HuH-7.5 (cell line): ENCODE measurements around the gene IGLL1.

ENCODE experiments used
- DNase-seq: peaks from one replicate; pipeline ENCODE4 v3.0.0; 2011; ENCODE audit warnings: low spot score

Gene IGLL1

DNA sequence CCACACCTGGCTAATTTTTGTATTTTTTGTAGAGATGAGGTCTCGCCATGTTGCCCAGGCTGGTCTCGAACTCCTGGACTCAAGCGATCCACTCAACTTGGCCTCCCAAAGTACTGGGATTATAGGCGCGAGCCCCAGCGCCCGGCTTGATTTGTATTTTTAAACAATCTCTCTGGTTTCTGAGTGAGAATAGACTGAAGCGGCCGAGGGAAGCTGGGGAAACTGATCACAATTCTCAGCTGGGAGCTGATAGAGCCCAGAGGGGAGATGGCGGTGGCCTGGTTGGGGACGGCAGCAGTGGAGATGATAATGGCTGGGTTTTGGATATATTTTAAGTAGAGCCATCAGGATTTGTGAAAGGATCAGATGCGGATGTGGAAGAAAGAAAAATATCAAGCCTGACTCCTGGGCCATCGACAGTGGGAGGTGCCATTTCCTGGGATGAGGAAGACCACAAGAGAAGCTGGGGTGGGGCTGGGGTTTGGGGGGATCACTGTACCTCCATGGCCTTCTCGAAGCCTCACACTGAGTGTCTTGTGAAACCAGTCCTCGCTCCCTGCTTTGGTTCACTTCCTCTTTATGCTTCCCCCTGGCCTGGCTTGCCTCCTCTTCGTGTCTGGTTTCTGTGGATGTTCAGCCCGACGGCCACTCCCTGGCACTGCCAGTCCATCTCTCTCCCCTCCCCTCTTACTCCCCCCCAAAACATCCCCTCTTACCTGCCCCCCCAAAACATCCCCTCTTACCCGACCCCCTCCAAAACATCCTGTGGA lies 51.9 kb downstream of the IGLL1 start:
- DNase-seq, result no peak

DNA sequence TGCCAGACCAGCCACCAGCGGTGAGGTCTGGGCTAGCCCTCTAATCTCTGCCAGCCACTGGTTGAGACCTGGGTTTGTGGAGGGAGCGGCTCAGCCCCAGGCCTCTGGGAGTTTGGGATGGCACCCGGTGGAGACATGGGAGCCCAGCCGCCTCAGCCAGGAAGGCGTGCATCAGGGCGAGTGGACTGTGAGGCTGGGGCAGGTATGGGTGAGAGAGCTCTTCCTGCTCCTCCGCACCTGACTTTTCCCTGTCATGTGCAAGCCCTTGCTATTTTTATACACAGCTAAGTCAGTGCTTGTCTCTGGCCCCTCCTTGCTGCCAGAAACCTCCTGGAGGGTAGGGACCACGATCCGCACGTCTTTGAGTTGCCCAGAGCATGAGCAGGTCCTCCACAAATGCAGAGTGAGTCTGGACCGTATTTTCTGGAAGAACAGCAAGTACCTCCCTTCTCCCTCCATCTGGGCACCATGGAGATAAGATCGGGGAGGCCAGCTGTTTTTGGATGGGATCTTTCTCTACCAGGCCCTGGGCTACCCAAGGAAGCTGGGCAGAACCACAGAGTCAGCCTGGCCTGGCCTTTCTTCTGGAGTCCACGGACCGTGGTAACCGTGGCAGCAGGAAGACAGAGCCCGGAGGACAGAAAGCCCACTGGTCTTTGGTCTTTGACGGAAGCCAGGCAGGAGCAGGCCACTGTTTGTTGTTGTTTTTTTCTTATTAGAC lies 53.3 kb downstream of the IGLL1 start:
- no peak for DNase-seq

DNA sequence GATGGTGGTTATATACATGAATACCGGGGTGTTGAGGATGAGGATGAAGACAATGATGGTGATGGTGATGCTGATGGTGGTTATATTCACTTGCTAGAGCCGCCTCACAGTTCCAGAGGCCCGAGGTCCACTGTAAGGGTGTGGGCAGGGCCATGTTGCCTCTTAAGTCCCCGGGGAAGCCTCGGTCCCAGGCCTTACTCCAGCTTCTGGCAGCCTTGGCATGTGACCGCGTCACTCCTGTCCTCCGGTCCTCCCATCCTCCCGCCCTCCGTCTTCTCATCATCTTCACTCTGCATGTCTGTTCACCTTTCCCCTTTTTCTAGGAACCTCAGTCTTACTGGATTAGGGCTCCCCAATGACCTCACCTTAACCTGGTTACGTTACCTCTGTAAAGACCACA lies 54.6 kb downstream of the IGLL1 start:
- DNase-seq, result no peak

DNA sequence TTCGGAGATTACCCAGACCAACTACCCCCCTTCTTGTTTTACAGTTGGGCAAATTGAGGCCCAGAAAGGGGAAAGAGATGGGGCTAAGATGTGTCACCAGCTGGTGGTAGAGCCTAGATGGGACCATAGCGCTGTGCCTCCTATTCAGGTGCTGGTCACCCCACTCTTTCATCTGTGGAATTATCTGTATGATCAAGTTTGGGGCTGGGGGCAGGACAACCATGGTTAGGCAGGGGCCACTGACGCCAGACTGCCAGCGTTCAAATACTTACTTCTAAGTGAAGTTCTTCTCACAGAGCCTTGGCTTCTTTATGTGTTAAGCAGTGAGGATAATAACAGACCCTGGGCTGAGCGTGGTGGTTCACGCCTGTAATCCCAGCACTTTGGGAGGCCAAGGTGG lies 55.9 kb downstream of the IGLL1 start:
- DNase-seq, result peak; percentile 0

DNA sequence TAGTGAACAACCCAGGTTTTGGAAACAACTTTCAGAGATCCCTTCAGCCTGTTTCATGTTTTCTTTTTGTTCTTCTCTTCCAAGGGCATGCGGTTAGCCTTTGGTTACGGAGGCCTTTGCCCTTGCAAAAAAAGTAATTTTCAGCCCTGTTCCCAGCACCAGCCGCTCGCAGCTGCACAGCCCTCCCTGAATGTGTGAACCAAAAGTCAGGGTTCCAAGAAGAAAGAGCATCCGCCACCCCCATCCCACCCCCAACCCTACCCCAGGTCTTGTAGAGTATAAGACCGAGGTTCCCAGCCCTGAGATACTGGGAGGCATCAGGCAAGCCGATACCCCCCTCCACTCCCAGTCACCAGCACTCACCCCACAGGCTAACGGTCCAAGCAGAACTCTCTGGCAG lies 56.4 kb downstream of the IGLL1 start:
- DNase-seq, result peak; percentile 2
